Measurements from ENCODE around the gene FBLN1. TPM values are rescaled to one million over a fixed set of nuclear protein-coding genes. Genes with fewer than 3 reads are reported as not detected.
"Not testable (repeated sequence)": the region's sequence is repeated elsewhere in the genome, so short reads cannot be mapped to it uniquely, and the experiment has no call there.

Gene FBLN1
- total RNA-seq, 5 donors from 2014 or later (not counting 1 experiment from before 2014, with no cell fraction given), result 0.96 to 1.5 (median 1.0) TPM; not detected in 2

- WGBS (ENCODE audit: insufficient coverage), result 69% methylated on average over 11 of the region's 19 CpGs
- CTCF ChIA-PET, result no interaction called here
Measured at GRCh38 chr22:45554861-45555260, 52.2 kb downstream of the FBLN1 start.

GRCh38 chr22:45557926-45558325 is 55.2 kb downstream of the FBLN1 start:
- H3K27ac ChIP-seq (ENCODE audit: low read length); POLR2A ChIA-PET; H3K9me3 ChIP-seq; H3K36me3 Mint-ChIP-seq; H3K4me1 ChIP-seq (ENCODE audit: control insufficient read depth in 1 of 2, extremely low read depth in 1 of 2, insufficient read depth in 2 of 2, low read length in 2 of 2); ATAC-seq (replicated peaks in 1 of 4); H3K4me3 Mint-ChIP-seq; CTCF ChIA-PET; H3K4me3 ChIP-seq (ENCODE audit: control insufficient read depth in 1 of 2, extremely low read depth in 1 of 2, low read length in 1 of 2); H3K4me1 Mint-ChIP-seq; H3K27ac Mint-ChIP-seq; H3K36me3 ChIP-seq (ENCODE audit: control insufficient read depth in 2 of 2, extremely low read depth in 1 of 2, insufficient read depth in 1 of 2, low read length in 1 of 2); DNase-seq: not testable (repeated sequence)
- H3K9me3 Mint-ChIP-seq, result peaks cover 8 to 16% (median 9%) of the 10 kb centered on the region in 3 donors
- 62% methylated on average over 3 of the region's 7 CpGs for WGBS (ENCODE audit: insufficient coverage)
- H3K27me3 ChIP-seq (replicated peaks in 1 of 2; ENCODE audit: control insufficient read depth in 2 of 2, extremely low read depth in 1 of 2, insufficient read depth in 2 of 2, low read length in 1 of 2), result peaks cover 0 to 16% of the 10 kb centered on the region in 2 experiments
- H3K27me3 Mint-ChIP-seq, result peaks cover 5 to 14% of the 10 kb centered on the region in 2 donors

More at GRCh38 chr22:45554861-45555260, 52.2 kb downstream of the FBLN1 start:
- Histone ChIP-seq H3K27me3 (replicated peaks in 1 of 2; ENCODE audit: control insufficient read depth in 2 of 2, extremely low read depth in 1 of 2, insufficient read depth in 2 of 2, low read length in 1 of 2) (peaks cover 0 to 27% of the 10 kb centered on the region in 2 experiments), H3K4me1 (ENCODE audit: control insufficient read depth in 1 of 2, extremely low read depth in 1 of 2, insufficient read depth in 2 of 2, low read length in 2 of 2) (peaks cover 0 to 3% of the 10 kb centered on the region in 2 experiments), H3K4me3 (ENCODE audit: control insufficient read depth in 1 of 2, extremely low read depth in 1 of 2, low read length in 1 of 2) (no peak overlapping the region), H3K36me3 (ENCODE audit: control insufficient read depth in 2 of 2, extremely low read depth in 1 of 2, insufficient read depth in 1 of 2, low read length in 1 of 2) (no peaks in the 10 kb centered on the region), H3K9me3 (no peaks in the 10 kb centered on the region), H3K27ac (ENCODE audit: low read length) (no peak overlapping the region)
- peaks cover 5 to 16% of the 10 kb centered on the region in 2 donors for H3K27me3 Mint-ChIP-seq
- H3K27ac Mint-ChIP-seq, result no peak overlapping the region
- DNase-seq (no peak), ATAC-seq (replicated peaks in 1 of 4) (no peak)
- H3K4me3 Mint-ChIP-seq, result no peak overlapping the region
- H3K4me1 Mint-ChIP-seq, result peaks cover 0 to 1% (median 0%) of the 10 kb centered on the region in 3 donors
- POLR2A ChIA-PET, result no interaction called here
- H3K36me3 Mint-ChIP-seq, result no peaks in the 10 kb centered on the region
- peaks cover under 1 to 8% (median 1%) of the 10 kb centered on the region in 3 donors for H3K9me3 Mint-ChIP-seq

DNA sequence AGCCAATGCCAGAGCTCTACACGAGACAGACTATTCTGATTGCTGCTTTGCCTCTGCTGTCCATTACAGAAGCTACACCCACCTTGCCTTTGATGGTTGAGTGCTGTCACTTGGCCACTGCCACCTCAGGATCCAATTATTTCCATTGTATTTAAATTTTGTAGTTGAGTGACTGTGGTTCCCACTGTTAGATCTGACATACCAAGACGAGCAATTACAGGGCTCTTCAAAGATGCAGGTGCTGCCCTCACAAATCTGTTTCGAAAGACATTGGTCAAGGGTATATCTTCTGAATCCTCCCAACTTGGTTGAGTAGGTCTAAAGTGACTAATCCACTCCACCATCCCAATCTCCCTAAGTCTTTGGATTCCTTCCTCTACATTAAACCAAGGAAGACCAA is 57.4 kb downstream of the FBLN1 start:
- POLR2A ChIA-PET; H3K36me3 ChIP-seq (ENCODE audit: control insufficient read depth in 2 of 2, extremely low read depth in 1 of 2, insufficient read depth in 1 of 2, low read length in 1 of 2); H3K4me1 ChIP-seq (ENCODE audit: control insufficient read depth in 1 of 2, extremely low read depth in 1 of 2, insufficient read depth in 2 of 2, low read length in 2 of 2); H3K27ac Mint-ChIP-seq; DNase-seq; H3K4me1 Mint-ChIP-seq; H3K4me3 ChIP-seq (ENCODE audit: control insufficient read depth in 1 of 2, extremely low read depth in 1 of 2, low read length in 1 of 2); H3K9me3 ChIP-seq; H3K36me3 Mint-ChIP-seq; H3K27ac ChIP-seq (ENCODE audit: low read length); H3K4me3 Mint-ChIP-seq; ATAC-seq (replicated peaks in 1 of 4); CTCF ChIA-PET: not testable (repeated sequence)
- Mint-ChIP-seq H3K27me3 (peaks cover 12 to 13% of the 10 kb centered on the region in 2 donors), H3K9me3 (peaks cover 8 to 16% (median 9%) of the 10 kb centered on the region in 3 donors)
- H3K27me3 ChIP-seq (replicated peaks in 1 of 2; ENCODE audit: control insufficient read depth in 2 of 2, extremely low read depth in 1 of 2, insufficient read depth in 2 of 2, low read length in 1 of 2), result peaks cover 0 to 14% of the 10 kb centered on the region in 2 experiments
- WGBS (ENCODE audit: insufficient coverage), result no CpG with 5 or more reads among the region's 3 CpGs

- H3K4me3 ChIP-seq (ENCODE audit: control insufficient read depth in 1 of 2, extremely low read depth in 1 of 2, low read length in 1 of 2); ATAC-seq (replicated peaks in 1 of 4); DNase-seq; H3K36me3 Mint-ChIP-seq; H3K27ac ChIP-seq (ENCODE audit: low read length); CTCF ChIA-PET; H3K27ac Mint-ChIP-seq; H3K4me3 Mint-ChIP-seq; POLR2A ChIA-PET; H3K4me1 Mint-ChIP-seq; H3K9me3 ChIP-seq; H3K4me1 ChIP-seq (ENCODE audit: control insufficient read depth in 1 of 2, extremely low read depth in 1 of 2, insufficient read depth in 2 of 2, low read length in 2 of 2); H3K36me3 ChIP-seq (ENCODE audit: control insufficient read depth in 2 of 2, extremely low read depth in 1 of 2, insufficient read depth in 1 of 2, low read length in 1 of 2): not testable (repeated sequence)
- no CpG with 5 or more reads among the region's 4 CpGs for WGBS (ENCODE audit: insufficient coverage)
- Mint-ChIP-seq H3K27me3 (peaks cover 12 to 20% of the 10 kb centered on the region in 2 donors), H3K9me3 (peaks cover 8 to 16% (median 9%) of the 10 kb centered on the region in 3 donors)
- peaks cover 0 to 17% of the 10 kb centered on the region in 2 experiments for H3K27me3 ChIP-seq (replicated peaks in 1 of 2; ENCODE audit: control insufficient read depth in 2 of 2, extremely low read depth in 1 of 2, insufficient read depth in 2 of 2, low read length in 1 of 2)
Measured at GRCh38 chr22:45560761-45561160, 58.1 kb downstream of the FBLN1 start.

DNA sequence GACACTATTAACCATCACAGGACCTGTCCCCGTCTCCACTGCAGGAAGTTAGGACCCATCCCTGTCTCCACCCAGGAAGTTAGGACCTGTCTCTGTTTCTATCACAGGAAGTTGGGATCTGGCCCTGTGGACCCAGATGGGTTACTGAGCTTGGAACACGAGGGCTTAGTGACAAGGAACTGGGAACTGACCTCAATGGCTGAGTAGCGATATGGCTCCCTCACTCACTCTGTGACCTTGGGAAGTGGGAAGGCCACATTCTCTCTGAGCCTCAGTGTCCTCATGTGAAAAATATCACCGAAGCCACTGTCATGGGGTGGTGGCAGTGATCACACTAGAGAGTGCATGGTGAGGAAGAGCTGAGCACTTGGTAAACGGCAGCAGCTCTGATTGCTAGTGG is 59.4 kb downstream of the FBLN1 start:
- POLR2A ChIA-PET, result no interaction called here
- Mint-ChIP-seq H3K36me3 (no peaks in the 10 kb centered on the region), H3K9me3 (peaks cover 8 to 16% (median 9%) of the 10 kb centered on the region in 3 donors), H3K27me3 (peaks cover 16 to 25% of the 10 kb centered on the region in 2 donors), H3K4me1 (no peaks in the 10 kb centered on the region), H3K4me3 (no peak overlapping the region), H3K27ac (no peak overlapping the region)
- CTCF ChIA-PET, result no interaction called here
- DNase-seq (no peak), ATAC-seq (replicated peaks in 1 of 4) (no peak)
- Histone ChIP-seq H3K27me3 (replicated peaks in 1 of 2; ENCODE audit: control insufficient read depth in 2 of 2, extremely low read depth in 1 of 2, insufficient read depth in 2 of 2, low read length in 1 of 2) (peaks cover 0 to 27% of the 10 kb centered on the region in 2 experiments), H3K27ac (ENCODE audit: low read length) (no peak overlapping the region), H3K4me3 (ENCODE audit: control insufficient read depth in 1 of 2, extremely low read depth in 1 of 2, low read length in 1 of 2) (no peak overlapping the region), H3K36me3 (ENCODE audit: control insufficient read depth in 2 of 2, extremely low read depth in 1 of 2, insufficient read depth in 1 of 2, low read length in 1 of 2) (no peaks in the 10 kb centered on the region), H3K9me3 (no peaks in the 10 kb centered on the region), H3K4me1 (ENCODE audit: control insufficient read depth in 1 of 2, extremely low read depth in 1 of 2, insufficient read depth in 2 of 2, low read length in 2 of 2) (no peaks in the 10 kb centered on the region)
- 88% methylated on average over 5 of the region's 5 CpGs for WGBS (ENCODE audit: insufficient coverage)

- DNase-seq, result no peak
- Mint-ChIP-seq H3K27me3 (peaks cover 18 to 31% of the 10 kb centered on the region in 2 donors), H3K4me1 (no peaks in the 10 kb centered on the region), H3K4me3 (no peak overlapping the region), H3K36me3 (no peaks in the 10 kb centered on the region), H3K27ac (no peak overlapping the region), H3K9me3 (peaks cover 8 to 16% (median 9%) of the 10 kb centered on the region in 3 donors)
- Histone ChIP-seq H3K27ac (ENCODE audit: low read length) (no peak overlapping the region), H3K4me1 (ENCODE audit: control insufficient read depth in 1 of 2, extremely low read depth in 1 of 2, insufficient read depth in 2 of 2, low read length in 2 of 2) (no peaks in the 10 kb centered on the region), H3K4me3 (ENCODE audit: control insufficient read depth in 1 of 2, extremely low read depth in 1 of 2, low read length in 1 of 2) (no peak overlapping the region), H3K27me3 (replicated peaks in 1 of 2; ENCODE audit: control insufficient read depth in 2 of 2, extremely low read depth in 1 of 2, insufficient read depth in 2 of 2, low read length in 1 of 2) (peaks cover 0 to 32% of the 10 kb centered on the region in 2 experiments), H3K9me3 (no peaks in the 10 kb centered on the region), H3K36me3 (ENCODE audit: control insufficient read depth in 2 of 2, extremely low read depth in 1 of 2, insufficient read depth in 1 of 2, low read length in 1 of 2) (no peaks in the 10 kb centered on the region)
- 96% methylated on average over 37 of the region's 44 CpGs for WGBS (ENCODE audit: insufficient coverage)
- POLR2A ChIA-PET, result no interaction called here
- CTCF ChIA-PET, result no interaction called here
- no peak for ATAC-seq (replicated peaks in 1 of 4)
Measured at GRCh38 chr22:45562537-45563361, 60.1 kb downstream of the FBLN1 start.

Data from T-cell (primary cell).